ENCODE results near the gene OPCML.

DNA sequence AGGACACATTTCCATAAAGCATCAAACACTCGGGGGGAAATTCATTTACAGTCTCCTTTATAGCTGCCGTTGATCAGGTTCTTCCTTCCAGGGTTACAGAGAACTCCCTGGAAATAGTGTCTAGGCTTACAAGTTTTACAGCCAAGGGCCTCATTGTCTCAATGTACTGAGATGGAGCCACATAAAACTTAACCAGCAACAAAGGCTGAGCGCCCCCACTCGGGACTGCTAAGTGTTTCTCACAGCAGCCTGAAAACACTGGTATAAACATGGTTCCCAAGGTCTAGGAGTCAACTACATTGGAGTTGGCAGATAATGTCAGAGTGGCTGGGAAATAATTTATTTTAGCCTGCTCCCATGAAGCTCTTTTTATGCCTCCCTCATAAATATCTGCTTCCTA lies 686.2 kb downstream of the OPCML start:
- TF ChIP-seq, protein P1, sequence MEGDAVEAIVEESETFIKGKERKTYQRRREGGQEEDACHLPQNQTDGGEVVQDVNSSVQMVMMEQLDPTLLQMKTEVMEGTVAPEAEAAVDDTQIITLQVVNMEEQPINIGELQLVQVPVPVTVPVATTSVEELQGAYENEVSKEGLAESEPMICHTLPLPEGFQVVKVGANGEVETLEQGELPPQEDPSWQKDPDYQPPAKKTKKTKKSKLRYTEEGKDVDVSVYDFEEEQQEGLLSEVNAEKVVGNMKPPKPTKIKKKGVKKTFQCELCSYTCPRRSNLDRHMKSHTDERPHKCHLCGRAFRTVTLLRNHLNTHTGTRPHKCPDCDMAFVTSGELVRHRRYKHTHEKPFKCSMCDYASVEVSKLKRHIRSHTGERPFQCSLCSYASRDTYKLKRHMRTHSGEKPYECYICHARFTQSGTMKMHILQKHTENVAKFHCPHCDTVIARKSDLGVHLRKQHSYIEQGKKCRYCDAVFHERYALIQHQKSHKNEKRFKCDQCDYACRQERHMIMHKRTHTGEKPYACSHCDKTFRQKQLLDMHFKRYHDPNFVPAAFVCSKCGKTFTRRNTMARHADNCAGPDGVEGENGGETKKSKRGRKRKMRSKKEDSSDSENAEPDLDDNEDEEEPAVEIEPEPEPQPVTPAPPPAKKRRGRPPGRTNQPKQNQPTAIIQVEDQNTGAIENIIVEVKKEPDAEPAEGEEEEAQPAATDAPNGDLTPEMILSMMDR (IDR thresholded peaks at IDR 0.05) = no peak
- no peak for TF ChIP-seq POLR2A (IDR thresholded peaks at IDR 0.05)
- TF ChIP-seq POLR2AphosphoS5 (IDR thresholded peaks at IDR 0.05; ENCODE audit: insufficient read depth in 1 of 2, low read depth in 1 of 2) = no peak

All from vagina (tissue), 2 donors.